WTC11 (cell line): ENCODE results near the gene C1orf185. TPM values are rescaled to one million over a fixed set of nuclear protein-coding genes. Genes with fewer than 3 reads are reported as not detected.

ENCODE experiments used
- ATAC-seq: fragments of 200-7000 bp; cut with Tn5 transposase; 2 replicates; pipeline ENCODE4 v1.10.0; 2021; ENCODE audit warnings: mild to moderate bottlenecking, moderate library complexity
- CTCF ChIA-PET: fragments of 300-600 bp; sonication (Branson Sonifier 250); formaldehyde crosslinking; loops from one replicate; lab custom pipeline; 2021; ENCODE audit warnings: antibody characterized with exemption; lab: Charles Lee
- POLR2A ChIA-PET: fragments of 350-600 bp; sonication (Branson Sonifier 250); formaldehyde crosslinking; loops from one replicate; lab custom pipeline; 2021; ENCODE audit warnings: antibody characterized with exemption; lab: Charles Lee
- DNase-seq: peaks from one replicate; pipeline ENCODE4 v3.0.0; 2021; ENCODE audit warnings: low spot score
- H3K27ac Mint-ChIP-seq: 2 replicates; pipeline ENCODE4 v1.8.0; 2021; ENCODE audit warnings: mixed read lengths
- H3K27me3 Mint-ChIP-seq: 2 replicates; pipeline ENCODE4 v1.8.0; 2021; ENCODE audit warnings: low read depth, mild to moderate bottlenecking, moderate library complexity, mixed read lengths
- H3K36me3 Mint-ChIP-seq: 2 replicates; pipeline ENCODE4 v1.8.0; 2021; ENCODE audit warnings: mixed read lengths
- H3K4me1 Mint-ChIP-seq: 2 replicates; pipeline ENCODE4 v1.8.0; 2022; ENCODE audit warnings: mixed read lengths
- H3K4me3 Mint-ChIP-seq: 2 replicates; pipeline ENCODE4 v1.8.0; 2021; ENCODE audit warnings: mild to moderate bottlenecking, moderate library complexity, mixed read lengths
- H3K9me3 Mint-ChIP-seq: 2 replicates; pipeline ENCODE4 v1.8.0; 2021; ENCODE audit warnings: mixed read lengths
- AFF4 ChIP-seq: sonication (generic); formaldehyde crosslinking; IDR thresholded peaks from 2 replicates; pipeline ENCODE4 v1.8.1; 2023; ENCODE audit warnings: mild to moderate bottlenecking, missing genetic modification reagents, borderline replicate concordance
- ATF1 ChIP-seq: sonication (generic); formaldehyde crosslinking; IDR thresholded peaks from 2 replicates; pipeline ENCODE4 v1.8.1; 2023; ENCODE audit warnings: mild to moderate bottlenecking, moderate library complexity, missing genetic modification reagents
- ATF3 ChIP-seq: sonication (generic); formaldehyde crosslinking; conservative IDR thresholded peaks from 2 replicates; pipeline ENCODE4 v1.8.1; 2022; ENCODE audit warnings: mild to moderate bottlenecking, missing genetic modification reagents
- CREB1 ChIP-seq: sonication (generic); formaldehyde crosslinking; IDR thresholded peaks from 2 replicates; pipeline ENCODE4 v1.8.0; 2023; ENCODE audit warnings: mild to moderate bottlenecking, missing genetic modification reagents
- E2F4 ChIP-seq: sonication (generic); formaldehyde crosslinking; IDR thresholded peaks from 2 replicates; pipeline ENCODE4 v1.8.1; 2022; ENCODE audit warnings: low read depth, mild to moderate bottlenecking, moderate library complexity, missing genetic modification reagents, borderline replicate concordance
- E2F5 ChIP-seq: sonication (generic); formaldehyde crosslinking; IDR thresholded peaks from 2 replicates; pipeline ENCODE4 v1.8.1; 2022; ENCODE audit warnings: mild to moderate bottlenecking, moderate library complexity, missing genetic modification reagents
- ETV6 ChIP-seq: sonication (generic); formaldehyde crosslinking; IDR thresholded peaks from 2 replicates; pipeline ENCODE4 v1.8.1; 2022; ENCODE audit warnings: mild to moderate bottlenecking, missing genetic modification reagents
- FOXP4 ChIP-seq: sonication (generic); formaldehyde crosslinking; IDR thresholded peaks from 2 replicates; pipeline ENCODE4 v1.8.0; 2022; ENCODE audit warnings: mild to moderate bottlenecking, missing genetic modification reagents
- HMGXB4 ChIP-seq: sonication (generic); formaldehyde crosslinking; IDR thresholded peaks from 2 replicates; pipeline ENCODE4 v1.8.1; 2023; ENCODE audit warnings: mild to moderate bottlenecking, moderate library complexity, missing genetic modification reagents
- IRF1 ChIP-seq: sonication (generic); formaldehyde crosslinking; IDR thresholded peaks from 2 replicates; pipeline ENCODE4 v1.8.0; 2023; ENCODE audit warnings: missing genetic modification reagents
- IRF2 ChIP-seq: sonication (generic); formaldehyde crosslinking; IDR thresholded peaks from 2 replicates; pipeline ENCODE4 v1.8.0; 2022; ENCODE audit warnings: low read depth, missing genetic modification reagents, borderline replicate concordance
- MAX ChIP-seq: sonication (generic); formaldehyde crosslinking; IDR thresholded peaks from 2 replicates; pipeline ENCODE4 v1.8.0; 2022; ENCODE audit warnings: mild to moderate bottlenecking, missing genetic modification reagents
- MYBL2 ChIP-seq: sonication (generic); formaldehyde crosslinking; IDR thresholded peaks from 2 replicates; pipeline ENCODE4 v1.8.1; 2023; ENCODE audit warnings: mild to moderate bottlenecking, moderate library complexity, missing genetic modification reagents
- RORB ChIP-seq: fragments of 250-450 bp; sonication (Bioruptor Pico); IDR thresholded peaks from 2 replicates; pipeline ENCODE4 v1.9.0; 2021; ENCODE audit warnings: mild to moderate bottlenecking
- TP53 ChIP-seq: sonication (generic); formaldehyde crosslinking; IDR thresholded peaks from 2 replicates; pipeline ENCODE4 v1.8.1; 2023; ENCODE audit warnings: mild to moderate bottlenecking, missing genetic modification reagents
- ZBTB43 ChIP-seq: sonication (generic); formaldehyde crosslinking; IDR thresholded peaks from 2 replicates; pipeline ENCODE4 v1.8.1; 2023; ENCODE audit warnings: mild to moderate bottlenecking, missing genetic modification reagents
- ZNF121 ChIP-seq: sonication (generic); formaldehyde crosslinking; IDR thresholded peaks from 2 replicates; pipeline ENCODE4 v1.8.0; 2023; ENCODE audit warnings: missing genetic modification reagents
- ZNF263 ChIP-seq: sonication (generic); formaldehyde crosslinking; IDR thresholded peaks from 2 replicates; pipeline ENCODE4 v1.8.1; 2022; ENCODE audit warnings: low read depth, mild to moderate bottlenecking, moderate library complexity, missing genetic modification reagents
- ZNF671 ChIP-seq: fragments of 250-450 bp; sonication (Bioruptor Pico); IDR thresholded peaks from 2 replicates; pipeline ENCODE4 v1.8.0; 2021; ENCODE audit warnings: mild to moderate bottlenecking
- total RNA-seq: library from RNA; stranded (reverse); gene quantifications from 3 replicates; pipeline ENCODE4 v1.2.3, GENCODE V29; 2021

The C1orf185 gene
- total RNA-seq, 1 experiment from 2014 or later = not detected

- TF ChIP-seq ATF3 (CRISPR knock-in tag) = no peak
- TF ChIP-seq IRF1 = no peak
- no peak for TF ChIP-seq TP53 (CRISPR knock-in tag)
- TF ChIP-seq E2F4 (CRISPR knock-in tag) = no peak
- no peak for TF ChIP-seq HMGXB4 (CRISPR knock-in tag)
Observed at GRCh38 chr1:51114137-51114536, 12.1 kb downstream of the C1orf185 start (continued).

- H3K36me3 Mint-ChIP-seq = no peaks in the 10 kb centered on the region
- H3K27ac Mint-ChIP-seq = no peak overlapping the region
- H3K4me1 Mint-ChIP-seq = no peaks in the 10 kb centered on the region
- ChIA-PET CTCF (interaction anchor here (1.0 kb wide), 1 partner anchor 73 kb away, joined by 4 read pairs; no protein-coding TSS in a partner anchor), POLR2A (no interaction called here)
- peaks cover 2% of the 10 kb centered on the region for H3K27me3 Mint-ChIP-seq
- DNase-seq (no peak), ATAC-seq (no peak)
- no peaks in the 10 kb centered on the region for H3K9me3 Mint-ChIP-seq
- no peak overlapping the region for H3K4me3 Mint-ChIP-seq
- TF ChIP-seq ZNF263 (CRISPR knock-in tag) (no peak), ETV6 (CRISPR knock-in tag) (no peak), ZNF121 (CRISPR knock-in tag) (no peak), IRF2 (CRISPR knock-in tag) (no peak), MYBL2 (CRISPR knock-in tag) (no peak), FOXP4 (CRISPR knock-in tag) (no peak), ZNF671 (CRISPR knock-in tag) (no peak), MAX (CRISPR knock-in tag) (no peak), CREB1 (no peak), RORB (CRISPR knock-in tag) (no peak), ATF1 (CRISPR knock-in tag) (no peak), E2F5 (CRISPR knock-in tag) (no peak), ZBTB43 (no peak), AFF4 (CRISPR knock-in tag) (no peak)
Observed at GRCh38 chr1:51115714-51116404, 13.8 kb downstream of the C1orf185 start.
